Osteoblast (primary cell): ENCODE results near the gene SLC12A3. TPM values are rescaled to one million over a fixed set of nuclear protein-coding genes. Genes with fewer than 3 reads are reported as not detected.
A peak's percentile ranks its signal among the peaks of the same experiment; 100 is the strongest.

Experiments used
- DNase-seq: peaks from one replicate; pipeline ENCODE4 v3.0.0; 2011; ENCODE audit warnings: low spot score, mixed read lengths; ENCODE audit not compliant: insufficient read length; ENCODE audit errors: missing footprints
- H2AFZ ChIP-seq: 2 replicates; pipeline ENCODE4 v1.6.0; 2011; ENCODE audit warnings: mild to moderate bottlenecking, low read length
- H3K27ac ChIP-seq: 2 replicates; pipeline ENCODE4 v1.5.1; 2011; ENCODE audit warnings: mild to moderate bottlenecking, low read depth, low read length, moderate library complexity
- H3K27me3 ChIP-seq: 2 replicates; pipeline ENCODE4 v1.6.0; 2012; ENCODE audit warnings: mild to moderate bottlenecking, control low read depth, inconsistent platforms, low read length, moderate library complexity; ENCODE audit not compliant: insufficient read depth
- H3K36me3 ChIP-seq: 2 replicates; pipeline ENCODE4 v1.5.1; 2011; ENCODE audit warnings: mild to moderate bottlenecking, low read length, control low read depth, moderate library complexity; ENCODE audit not compliant: insufficient read depth
- H3K4me1 ChIP-seq: 2 replicates; pipeline ENCODE4 v1.5.1; 2011; ENCODE audit warnings: mild to moderate bottlenecking, low read length, control low read depth, moderate library complexity; ENCODE audit not compliant: insufficient read depth
- H3K4me2 ChIP-seq: 2 replicates; pipeline ENCODE4 v1.6.0; 2011; ENCODE audit warnings: mild to moderate bottlenecking, low read length; ENCODE audit not compliant: insufficient read depth
- H3K4me3 ChIP-seq: fragments of 200-600 bp; sonication (generic); 3 replicates; pipeline ENCODE4 v1.5.1; 2012; ENCODE audit warnings: mild to moderate bottlenecking, low read length, inconsistent platforms; ENCODE audit not compliant: insufficient read depth
- H3K79me2 ChIP-seq: 2 replicates; pipeline ENCODE4 v1.6.0; 2012; ENCODE audit warnings: mild to moderate bottlenecking, low read length, control low read depth, inconsistent platforms; ENCODE audit not compliant: insufficient read depth
- H3K9me3 ChIP-seq: 2 replicates; pipeline ENCODE4 v1.5.1; 2011; ENCODE audit warnings: low read depth, low read length, control low read depth
- H4K20me1 ChIP-seq: 2 replicates; pipeline ENCODE4 v1.6.0; 2012; ENCODE audit warnings: mild to moderate bottlenecking, low read length, control low read depth; ENCODE audit not compliant: insufficient read depth
- total RNA-seq: library from RNA; depleted of rRNA; stranded (reverse); fragments of >200 nt; gene quantifications from 2 replicates; pipeline ENCODE4 v1.2.3, GENCODE V29; 2012
- TF ChIP-seq, protein P1 (sequence below): IDR thresholded peaks from 2 replicates; pipeline ENCODE4 v1.5.1; 2011; ENCODE audit warnings: mild to moderate bottlenecking, low read depth, low read length, moderate library complexity; ENCODE audit errors: extremely low read depth

SLC12A3 gene
- total RNA-seq, 1 donor, result not detected

DNA sequence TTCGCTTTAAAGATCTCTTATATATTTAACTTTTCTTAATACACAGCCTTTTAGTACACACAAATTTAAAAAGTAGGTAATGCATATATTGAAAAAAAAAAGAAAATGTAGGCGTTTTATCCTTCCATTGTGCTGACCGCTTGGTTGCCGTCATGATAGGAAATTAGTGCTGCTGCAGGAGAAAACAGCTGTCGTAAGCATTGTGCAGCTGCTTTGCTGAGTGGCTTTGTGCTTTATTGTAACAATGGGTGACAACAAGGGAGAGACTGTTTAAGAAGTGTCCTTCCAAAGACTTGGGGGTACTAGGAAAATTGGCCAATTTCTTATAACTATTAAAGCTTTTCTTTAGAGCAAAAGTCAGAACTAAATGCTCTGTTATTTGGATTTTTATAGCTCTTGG, 71.9 kb downstream of the SLC12A3 start:
- Histone ChIP-seq H3K9me3 (no peaks in the 10 kb centered on the region), H3K4me3 (no peak overlapping the region), H3K36me3 (peaks cover 83% of the 10 kb centered on the region), H4K20me1 (peaks cover 68% of the 10 kb centered on the region), H3K4me2 (no peak overlapping the region), H3K79me2 (peaks cover 54% of the 10 kb centered on the region), H3K27me3 (no peaks in the 10 kb centered on the region), H2AFZ (no peak overlapping the region), H3K27ac (no peak overlapping the region), H3K4me1 (peaks cover 25% of the 10 kb centered on the region)
- no peak for DNase-seq
- TF ChIP-seq, protein P1, sequence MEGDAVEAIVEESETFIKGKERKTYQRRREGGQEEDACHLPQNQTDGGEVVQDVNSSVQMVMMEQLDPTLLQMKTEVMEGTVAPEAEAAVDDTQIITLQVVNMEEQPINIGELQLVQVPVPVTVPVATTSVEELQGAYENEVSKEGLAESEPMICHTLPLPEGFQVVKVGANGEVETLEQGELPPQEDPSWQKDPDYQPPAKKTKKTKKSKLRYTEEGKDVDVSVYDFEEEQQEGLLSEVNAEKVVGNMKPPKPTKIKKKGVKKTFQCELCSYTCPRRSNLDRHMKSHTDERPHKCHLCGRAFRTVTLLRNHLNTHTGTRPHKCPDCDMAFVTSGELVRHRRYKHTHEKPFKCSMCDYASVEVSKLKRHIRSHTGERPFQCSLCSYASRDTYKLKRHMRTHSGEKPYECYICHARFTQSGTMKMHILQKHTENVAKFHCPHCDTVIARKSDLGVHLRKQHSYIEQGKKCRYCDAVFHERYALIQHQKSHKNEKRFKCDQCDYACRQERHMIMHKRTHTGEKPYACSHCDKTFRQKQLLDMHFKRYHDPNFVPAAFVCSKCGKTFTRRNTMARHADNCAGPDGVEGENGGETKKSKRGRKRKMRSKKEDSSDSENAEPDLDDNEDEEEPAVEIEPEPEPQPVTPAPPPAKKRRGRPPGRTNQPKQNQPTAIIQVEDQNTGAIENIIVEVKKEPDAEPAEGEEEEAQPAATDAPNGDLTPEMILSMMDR, result no peak

DNA sequence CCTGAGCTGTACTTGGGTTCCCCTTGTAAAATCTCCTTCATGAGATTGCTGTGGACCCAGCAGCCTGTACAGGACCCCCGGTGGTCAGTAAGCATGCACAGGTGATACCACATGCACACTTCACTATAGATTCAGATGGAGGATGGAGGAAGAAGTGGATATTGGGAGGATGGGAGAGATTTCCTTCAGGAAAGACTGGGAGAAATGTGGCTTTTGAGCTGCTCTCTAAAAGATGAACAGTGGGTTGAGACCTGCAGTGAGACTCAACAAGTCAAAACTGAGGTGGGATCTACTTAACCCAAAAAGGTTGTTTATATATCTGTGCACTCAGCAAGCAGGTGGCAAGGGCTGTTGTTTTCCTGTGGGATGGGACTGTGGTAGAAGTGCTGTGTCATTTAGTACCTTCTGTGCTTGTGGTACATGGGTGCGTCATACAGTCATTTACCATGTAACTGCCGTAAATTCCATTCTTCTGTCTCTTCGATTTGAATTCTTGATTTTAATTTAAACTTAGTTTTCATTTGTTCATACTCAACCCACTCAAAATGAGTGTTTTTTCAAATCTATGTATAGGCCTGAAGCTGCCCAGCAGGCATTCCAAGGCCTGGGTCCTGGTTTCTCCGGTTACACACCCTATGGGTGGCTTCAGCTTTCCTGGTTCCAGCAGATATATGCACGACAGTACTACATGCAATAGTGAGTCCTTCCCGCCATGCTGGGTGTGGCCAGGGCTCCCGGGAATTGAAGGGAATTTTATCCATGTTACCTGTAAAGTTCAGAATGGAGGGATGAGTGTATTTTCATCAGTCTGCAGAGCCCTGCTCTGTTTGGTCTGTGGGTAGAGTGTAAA, 73.9 kb downstream of the SLC12A3 start:
- peaks cover 34% of the 10 kb centered on the region for H3K79me2 ChIP-seq
- no peak overlapping the region for H2AFZ ChIP-seq
- peaks cover 94% of the 10 kb centered on the region for H3K36me3 ChIP-seq
- no peak overlapping the region for H3K4me3 ChIP-seq
- peak overlapping the region; percentile 1 for H3K27ac ChIP-seq
- no peaks in the 10 kb centered on the region for H3K9me3 ChIP-seq
- H3K27me3 ChIP-seq, result no peaks in the 10 kb centered on the region
- H3K4me2 ChIP-seq, result no peak overlapping the region
- TF ChIP-seq, protein P1, result no peak
- peaks cover 67% of the 10 kb centered on the region for H4K20me1 ChIP-seq
- H3K4me1 ChIP-seq, result peaks cover 26% of the 10 kb centered on the region
- no peak for DNase-seq

DNA sequence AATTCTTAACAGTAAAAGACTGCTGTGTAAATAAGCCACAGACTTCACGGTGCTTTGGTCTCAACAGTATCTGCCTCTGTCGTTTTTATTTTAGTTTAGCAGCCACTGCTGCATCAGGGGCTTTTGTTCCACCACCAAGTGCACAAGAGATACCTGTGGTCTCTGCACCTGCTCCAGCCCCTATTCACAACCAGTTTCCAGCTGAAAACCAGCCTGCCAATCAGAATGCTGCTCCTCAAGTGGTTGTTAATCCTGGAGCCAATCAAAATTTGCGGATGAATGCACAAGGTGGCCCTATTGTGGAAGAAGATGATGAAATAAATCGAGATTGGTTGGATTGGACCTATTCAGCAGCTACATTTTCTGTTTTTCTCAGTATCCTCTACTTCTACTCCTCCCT, 74.8 kb downstream of the SLC12A3 start:
- peaks cover 26% of the 10 kb centered on the region for H3K79me2 ChIP-seq
- peaks cover 21% of the 10 kb centered on the region for H3K4me1 ChIP-seq
- H3K27me3 ChIP-seq, result no peaks in the 10 kb centered on the region
- peaks cover 59% of the 10 kb centered on the region for H4K20me1 ChIP-seq
- H3K4me2 ChIP-seq, result no peak overlapping the region
- TF ChIP-seq, protein P1, result no peak
- peak overlapping the region; percentile 23 for H3K27ac ChIP-seq
- H3K36me3 ChIP-seq, result peaks cover 98% of the 10 kb centered on the region
- H2AFZ ChIP-seq, result no peak overlapping the region
- DNase-seq, result no peak
- H3K4me3 ChIP-seq, result no peak overlapping the region
- H3K9me3 ChIP-seq, result no peaks in the 10 kb centered on the region

DNA sequence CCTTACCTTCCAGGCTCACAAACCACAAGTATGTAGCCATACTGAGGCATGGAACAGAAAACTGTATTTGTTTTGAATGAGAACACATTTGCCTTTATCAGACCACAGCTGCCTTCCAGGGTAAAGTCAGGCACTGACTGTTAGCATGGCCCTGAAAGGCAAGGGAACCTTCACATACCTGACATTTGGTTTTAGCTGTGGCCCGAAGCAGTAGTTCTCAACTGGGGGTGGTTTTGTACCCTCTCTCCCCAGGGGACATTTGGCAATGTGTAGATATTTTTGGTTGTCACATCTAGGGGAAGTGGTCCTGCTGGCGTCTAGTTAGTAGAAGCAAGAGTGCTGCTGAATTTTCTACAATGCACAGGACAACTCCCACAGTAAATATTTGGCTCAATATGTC, 76.1 kb downstream of the SLC12A3 start:
- Histone ChIP-seq H3K4me2 (no peak overlapping the region), H3K27ac (no peak overlapping the region), H3K79me2 (peaks cover 14% of the 10 kb centered on the region), H3K9me3 (no peaks in the 10 kb centered on the region), H3K27me3 (no peaks in the 10 kb centered on the region), H4K20me1 (peaks cover 46% of the 10 kb centered on the region), H3K4me3 (no peak overlapping the region), H2AFZ (no peak overlapping the region), H3K4me1 (peaks cover 8% of the 10 kb centered on the region), H3K36me3 (peaks cover 93% of the 10 kb centered on the region)
- TF ChIP-seq, protein P1, result no peak
- DNase-seq, result no peak
